IMR-90 (cell line): ENCODE measurements around the gene YBX1. TPM values are rescaled to one million over a fixed set of nuclear protein-coding genes. Genes with fewer than 3 reads are reported as not detected.

Experiments
- ATAC-seq: fragments of 200-7000 bp; cut with Tn5 transposase; 2 replicates; pipeline ENCODE4 v1.9.1; 2020; ENCODE audit warnings: low read depth, mild to moderate bottlenecking, moderate library complexity
- BruUV-seq: library from RNA; stranded (reverse); fragments of 400-500 nt; replicated peaks from 2 replicates; lab custom pipeline; 2021; lab: Mats Ljungman, UMichigan
- CTCF ChIA-PET: fragments of 300-600 bp; formaldehyde crosslinking; extraction: SDS; loops from one replicate; lab custom pipeline; 2021; ENCODE audit warnings: antibody characterized with exemption; lab: Yijun Ruan, JAX
- POLR2A ChIA-PET: fragments of 300-600 bp; sonication (Branson Sonifier 250); formaldehyde crosslinking; loops from one replicate; lab custom pipeline; 2022; ENCODE audit warnings: antibody characterized with exemption; ENCODE audit not compliant: unreplicated experiment; lab: Charles Lee
- DNase-seq: peaks from one replicate; pipeline ENCODE4 v3.0.0; 2013
- H2AFZ ChIP-seq: replicated peaks from 2 replicates; pipeline ENCODE3; 2013; ENCODE audit warnings: low read length, mild to moderate bottlenecking; ENCODE audit not compliant: poor library complexity
- H2AK5ac ChIP-seq: 2 replicates; pipeline ENCODE4 v1.6.1; 2013; ENCODE audit warnings: low read depth, low read length, inconsistent platforms
- H2AK9ac ChIP-seq: replicated peaks from 2 replicates; pipeline ENCODE3; 2013; ENCODE audit warnings: mild to moderate bottlenecking, low read depth, low read length, moderate library complexity; ENCODE audit not compliant: poor library complexity
- H2BK120ac ChIP-seq: 2 replicates; pipeline ENCODE4 v1.6.1; 2013; ENCODE audit warnings: low read depth, low read length, inconsistent platforms
- H2BK15ac ChIP-seq: 3 replicates; pipeline ENCODE4 v1.6.1; 2013; ENCODE audit warnings: low read depth, low read length, inconsistent platforms
- H2BK20ac ChIP-seq: 2 replicates; pipeline ENCODE4 v1.6.1; 2013; ENCODE audit warnings: low read depth, mild to moderate bottlenecking, inconsistent platforms, low read length, moderate library complexity
- H2BK5ac ChIP-seq: 2 replicates; pipeline ENCODE4 v1.6.1; 2013; ENCODE audit warnings: mild to moderate bottlenecking, low read depth, low read length, inconsistent platforms; ENCODE audit not compliant: poor library complexity, severe bottlenecking
- H3K14ac ChIP-seq: replicated peaks from 2 replicates; pipeline ENCODE4 v1.6.1; 2013; ENCODE audit warnings: low read depth, low read length, inconsistent platforms
- H3K18ac ChIP-seq: 2 replicates; pipeline ENCODE4 v1.6.1; 2013; ENCODE audit warnings: low read depth, low read length, control low read depth
- H3K23ac ChIP-seq: 2 replicates; pipeline ENCODE4 v1.6.1; 2013; ENCODE audit warnings: low read depth, low read length, inconsistent platforms
- H3K27ac ChIP-seq: 2 replicates; pipeline ENCODE4 v1.5.1; 2013; ENCODE audit warnings: mild to moderate bottlenecking, control low read depth, low read length; ENCODE audit not compliant: insufficient read depth
- H3K27me3 ChIP-seq: 2 replicates; pipeline ENCODE4 v1.6.1; 2013; ENCODE audit warnings: low read length; ENCODE audit not compliant: control insufficient read depth, insufficient read depth
- H3K36me3 ChIP-seq: 2 replicates; pipeline ENCODE4 v1.6.1; 2013; ENCODE audit warnings: low read length, mixed read lengths; ENCODE audit not compliant: control insufficient read depth, insufficient read depth
- H3K4ac ChIP-seq: 2 replicates; pipeline ENCODE4 v1.6.1; 2013; ENCODE audit warnings: low read depth, low read length, inconsistent platforms
- H3K4me1 ChIP-seq: 2 replicates; pipeline ENCODE4 v1.6.1; 2013; ENCODE audit warnings: low read length, mixed read lengths; ENCODE audit not compliant: control insufficient read depth, insufficient read depth
- H3K4me2 ChIP-seq: 2 replicates; pipeline ENCODE4 v1.6.1; 2013; ENCODE audit warnings: low read depth, mild to moderate bottlenecking, control low read depth, low read length, moderate library complexity
- H3K4me3 ChIP-seq: 2 replicates; pipeline ENCODE4 v1.5.1; 2013; ENCODE audit warnings: low read depth, mild to moderate bottlenecking, control low read depth, low read length, moderate library complexity; ENCODE audit not compliant: insufficient read depth
- H3K56ac ChIP-seq: 2 replicates; pipeline ENCODE4 v1.6.1; 2013; ENCODE audit warnings: low read length, inconsistent platforms; ENCODE audit not compliant: insufficient read depth; ENCODE audit errors: extremely low read depth
- H3K79me1 ChIP-seq, 2 experiments: 2 replicates each; pipeline ENCODE4 v1.6.1; 2013; ENCODE audit warnings: low read length in 2 of 2, inconsistent platforms in 1 of 2, low read depth in 1 of 2
- H3K9ac ChIP-seq: 2 replicates; pipeline ENCODE4 v1.6.1; 2013; ENCODE audit warnings: low read depth, low read length, control low read depth
- H3K9me1 ChIP-seq: 2 replicates; pipeline ENCODE4 v1.6.1; 2013; ENCODE audit warnings: low read length, inconsistent platforms; ENCODE audit not compliant: insufficient read depth
- H3K9me3 ChIP-seq: 2 replicates; pipeline ENCODE4 v1.6.1; 2013; ENCODE audit warnings: low read length; ENCODE audit not compliant: control insufficient read depth, insufficient read depth
- H4K20me1 ChIP-seq: 2 replicates; pipeline ENCODE4 v1.6.1; 2013; ENCODE audit warnings: low read length, inconsistent platforms; ENCODE audit not compliant: insufficient read depth
- H4K5ac ChIP-seq: 2 replicates; pipeline ENCODE4 v1.6.1; 2013; ENCODE audit warnings: mild to moderate bottlenecking, low read depth, low read length, control low read depth
- H4K8ac ChIP-seq, 2 experiments: 2 replicates each; pipeline ENCODE4 v1.6.1; 2013; ENCODE audit warnings: low read depth in 2 of 2, low read length in 2 of 2, control low read depth in 1 of 2, inconsistent platforms in 1 of 2
- H4K91ac ChIP-seq: 2 replicates; pipeline ENCODE4 v1.6.1; 2013; ENCODE audit warnings: low read depth, low read length, inconsistent platforms; ENCODE audit not compliant: insufficient read depth
- MAFK ChIP-seq: IDR thresholded peaks from 2 replicates; pipeline ENCODE4 v1.6.1; 2012; ENCODE audit warnings: low read depth, low read length, improper control_type of control experiment
- SMC3 ChIP-seq: fragments of 150-350 bp; IDR thresholded peaks from 2 replicates; pipeline ENCODE4 v1.6.1; 2016; ENCODE audit warnings: low read depth, mild to moderate bottlenecking, antibody characterized with exemption, low read length, moderate library complexity
- WGBS, 2 experiments: methylation state at CpG; one replicate each; pipeline versions ENCODE4 v1.1.5 to v1.1.7; 2013; ENCODE audit warnings: missing lambda C conversion rate in 2 of 2; ENCODE audit not compliant: insufficient read length in 1 of 2; ENCODE audit errors: extremely low coverage in 2 of 2; 5-methylcytosine and 5-hydroxymethylcytosine counted together
- dilution Hi-C: fragments of 300-500 bp; cut with HindIII; formaldehyde crosslinking; loops from one replicate; pipeline ENCODE4 v1.14.3; 2018; ENCODE audit warnings: low sequenced_read_pairs; ENCODE audit not compliant: unreplicated experiment
- in situ Hi-C: fragments of 300-500 bp; cut with MboI; formaldehyde crosslinking; loops from 3 replicates; pipeline ENCODE4 v1.14.3; 2019; ENCODE audit warnings: low sequenced_read_pairs, inconsistent platforms, mixed read lengths
- intact Hi-C: fragments of 100-400 bp; cut with micrococcal nuclease; formaldehyde crosslinking; loops from 2 replicates; pipeline ENCODE4 v1.10.0; 2022
- polyA plus RNA-seq, 3 experiments: library from polyadenylated mRNA; depleted of rRNA; stranded (reverse); fragments of >200 nt; gene quantifications; 2 replicates each; pipeline ENCODE4 v1.2.3, GENCODE V29; 2012; ENCODE audit warnings: low replicate concordance in 1 of 3
- total RNA-seq: library from RNA; depleted of rRNA; stranded (reverse); fragments of >200 nt; gene quantifications from 2 replicates; pipeline ENCODE4 v1.2.3, GENCODE V29; 2012

The YBX1 gene
- total and polyA plus RNA-seq, 2 of the 4 experiments (the other 2 are of a cell fraction) = 605 to 843 TPM

DNA sequence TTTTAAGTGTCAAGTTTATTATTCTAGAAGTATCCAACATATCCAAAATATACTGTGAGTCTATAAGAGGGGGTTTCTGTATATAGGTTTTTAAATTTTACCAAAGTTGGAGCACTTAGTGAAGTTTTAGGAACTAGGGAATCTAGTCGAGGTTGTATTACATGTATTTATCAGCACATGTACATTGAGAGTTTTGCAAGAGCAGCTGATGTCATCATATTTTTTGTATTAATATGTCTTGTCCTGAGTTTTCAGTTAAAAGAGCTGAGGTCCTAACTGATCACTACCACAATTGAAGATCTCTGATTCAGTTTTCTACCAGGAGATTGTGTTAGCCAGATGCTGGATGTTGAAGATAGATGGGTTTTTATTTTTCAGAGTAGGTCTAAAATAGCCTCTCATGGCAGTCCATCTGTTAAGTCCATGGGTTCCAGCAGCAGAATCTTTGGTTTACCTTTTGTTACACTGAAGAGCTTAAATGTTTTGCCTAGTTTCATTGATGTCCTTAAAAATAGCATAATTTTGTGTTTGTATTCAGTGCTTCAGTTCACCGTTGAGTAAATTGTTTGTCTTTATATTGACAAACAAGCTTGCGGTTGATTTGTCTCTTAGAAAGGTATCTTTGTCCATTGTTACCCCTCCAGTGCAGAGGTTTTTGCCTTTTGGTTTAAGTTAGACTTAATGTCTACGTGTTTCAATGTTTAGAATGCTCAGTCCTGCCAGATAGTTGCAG is 16.0 kb downstream of the YBX1 start:
- no peak for ATAC-seq
- H2BK120ac ChIP-seq = no peak overlapping the region
- POLR2A ChIA-PET = no interaction called here

More for the DNA sequence above, 16.0 kb downstream of the YBX1 start:
- Histone ChIP-seq H3K4ac (no peak overlapping the region), H3K18ac (no peak overlapping the region), H3K27me3 (no peaks in the 10 kb centered on the region), H3K79me1 (peaks cover 24 to 50% of the 10 kb centered on the region in 2 experiments), H2AK9ac (no peak overlapping the region), H2AK5ac (no peak overlapping the region), H3K4me2 (no peak overlapping the region), H4K20me1 (peaks cover 32% of the 10 kb centered on the region), H4K5ac (no peak overlapping the region), H3K56ac (no peak overlapping the region), H2BK5ac (no peak overlapping the region), H3K27ac (no peak overlapping the region), H4K8ac (no peak overlapping the region), H2BK15ac (no peak overlapping the region), H3K9me3 (no peaks in the 10 kb centered on the region), H3K14ac (no peak overlapping the region), H3K4me1 (peaks cover 1% of the 10 kb centered on the region; the same call in 1 of the 2 replicates), H3K9ac (no peak overlapping the region), H3K9me1 (no peaks in the 10 kb centered on the region; the same call in none of the 2 replicates), H3K23ac (no peak overlapping the region), H2BK20ac (no peak overlapping the region), H3K36me3 (peaks cover 50% of the 10 kb centered on the region), H2AFZ (no peak overlapping the region), H3K4me3 (no peak overlapping the region), H4K91ac (no peak overlapping the region)
- CTCF ChIA-PET = no interaction called here
- no CpG with 5 or more reads among the region's 4 CpGs for WGBS, 2 experiments
- DNase-seq = no peak
- no TSS peak for BruUV-seq
- in situ Hi-C loops (no loop called here), intact Hi-C loops (no loop called here), dilution Hi-C loops (no loop called here)
- peak; percentile 51 for TF ChIP-seq MAFK
- no peak for TF ChIP-seq SMC3
